ENCODE measurements around the gene TUBGCP2. TPM values are rescaled to one million over a fixed set of nuclear protein-coding genes. Genes with fewer than 3 reads are reported as not detected.

Gene TUBGCP2
- total and polyA plus RNA-seq, 2 donors from 2014 or later = 61.4 to 93.3 TPM

- no peaks in the 10 kb centered on the region for H3K36me3 ChIP-seq (ENCODE audit: control insufficient read depth in 2 of 3, insufficient read depth in 3 of 3, low read length in 3 of 3)
- peak overlapping the region in 2 of 3 donors; percentile 24 to 54 for H3K4me3 ChIP-seq (ENCODE audit: low read length in 3 of 3)
- no peak for FAIRE-seq
- peak overlapping the region in 1 of 3 donors; percentile 40 for H3K9ac ChIP-seq (ENCODE audit: low read length in 3 of 3)
- no peaks in the 10 kb centered on the region for H3K27me3 ChIP-seq (ENCODE audit: control insufficient read depth, insufficient read depth, low read length)
- intact Hi-C loops (cut with DNase I) = no loop called here
- DNase-seq = peak in 1 of 5 donors; percentile 72
- H3K9me3 ChIP-seq (ENCODE audit: control insufficient read depth in 2 of 3, insufficient read depth in 1 of 3, low read length in 3 of 3) = no peaks in the 10 kb centered on the region
- TF ChIP-seq CTCF (IDR thresholded peaks at IDR 0.05; ENCODE audit: borderline replicate concordance, extremely low read depth, insufficient read depth) = no peak
- H3K4me1 ChIP-seq (ENCODE audit: control insufficient read depth in 2 of 3, insufficient read depth in 2 of 3, low read depth in 1 of 3, low read length in 3 of 3) = peaks cover 0 to 11% (median 0%) of the 10 kb centered on the region in 3 donors
- H3K27ac ChIP-seq (ENCODE audit: low read depth in 2 of 2, low read length in 2 of 2) = no peak overlapping the region
Measured at GRCh38 chr10:133356549-133357284, 48.0 kb upstream of the TUBGCP2 start.

GRCh38 chr10:133355991-133356390 is 47.3 kb upstream of the TUBGCP2 start:
- Histone ChIP-seq H3K4me3 (ENCODE audit: low read length in 3 of 3) (no peak overlapping the region), H3K27me3 (ENCODE audit: control insufficient read depth, insufficient read depth, low read length) (no peaks in the 10 kb centered on the region), H3K27ac (ENCODE audit: low read depth in 2 of 2, low read length in 2 of 2) (no peak overlapping the region), H3K9ac (ENCODE audit: low read length in 3 of 3) (no peak overlapping the region), H3K4me1 (ENCODE audit: control insufficient read depth in 2 of 3, insufficient read depth in 2 of 3, low read depth in 1 of 3, low read length in 3 of 3) (peaks cover 0 to 11% (median 0%) of the 10 kb centered on the region in 3 donors), H3K9me3 (ENCODE audit: control insufficient read depth in 2 of 3, insufficient read depth in 1 of 3, low read length in 3 of 3) (no peaks in the 10 kb centered on the region), H3K36me3 (ENCODE audit: control insufficient read depth in 2 of 3, insufficient read depth in 3 of 3, low read length in 3 of 3) (no peaks in the 10 kb centered on the region)
- TF ChIP-seq CTCF (IDR thresholded peaks at IDR 0.05; ENCODE audit: borderline replicate concordance, extremely low read depth, insufficient read depth) = no peak
- no peak for DNase-seq
- intact Hi-C loops (cut with DNase I) = no loop called here
- no peak for FAIRE-seq

- no peak for DNase-seq
- Histone ChIP-seq H3K27ac (ENCODE audit: low read depth in 2 of 2, low read length in 2 of 2) (no peak overlapping the region), H3K27me3 (ENCODE audit: control insufficient read depth, insufficient read depth, low read length) (no peaks in the 10 kb centered on the region), H3K4me3 (ENCODE audit: low read length in 3 of 3) (no peak overlapping the region), H3K36me3 (ENCODE audit: control insufficient read depth in 2 of 3, insufficient read depth in 3 of 3, low read length in 3 of 3) (no peaks in the 10 kb centered on the region), H3K9me3 (ENCODE audit: control insufficient read depth in 2 of 3, insufficient read depth in 1 of 3, low read length in 3 of 3) (no peaks in the 10 kb centered on the region), H3K4me1 (ENCODE audit: control insufficient read depth in 2 of 3, insufficient read depth in 2 of 3, low read depth in 1 of 3, low read length in 3 of 3) (peaks cover 0 to 11% (median 0%) of the 10 kb centered on the region in 3 donors), H3K9ac (ENCODE audit: low read length in 3 of 3) (no peak overlapping the region)
- intact Hi-C loops (cut with DNase I) = no loop called here
- no peak for TF ChIP-seq CTCF (IDR thresholded peaks at IDR 0.05; ENCODE audit: borderline replicate concordance, extremely low read depth, insufficient read depth)
- FAIRE-seq = no peak
Measured at GRCh38 chr10:133355266-133355665, 46.6 kb upstream of the TUBGCP2 start.
